Keratinocyte (primary cell): ENCODE data around the gene HBD. TPM values are rescaled to one million over a fixed set of nuclear protein-coding genes. Genes with fewer than 3 reads are reported as not detected.

Experiments used
- DNase-seq: peaks from one replicate; pipeline ENCODE4 v3.0.0-alpha.2; 2011; ENCODE audit warnings: low read depth, missing footprints, low spot score
- FAIRE-seq: peaks from 2 replicates; lab custom pipeline; 2011; peaks lifted over from hg19 to GRCh38; lab: Jason Lieb, UNC
- H2AFZ ChIP-seq: 2 replicates; pipeline ENCODE4 v1.6.0; 2012; ENCODE audit warnings: low read length, control low read depth, inconsistent platforms; ENCODE audit not compliant: control insufficient read depth
- H3K27ac ChIP-seq: 2 replicates; pipeline ENCODE4 v1.5.1; 2011; ENCODE audit warnings: low read length; ENCODE audit not compliant: control insufficient read depth, insufficient read depth
- H3K27me3 ChIP-seq: 3 replicates; pipeline ENCODE4 v1.6.0; 2011; ENCODE audit warnings: low read length; ENCODE audit not compliant: control insufficient read depth, insufficient read depth; ENCODE audit errors: extremely low read depth
- H3K36me3 ChIP-seq, 2 experiments: 2 replicates in 1 of 2; 3 replicates in 1 of 2; pipeline ENCODE4 v1.5.1; 2011; ENCODE audit warnings: low read length in 2 of 2, mild to moderate bottlenecking in 1 of 2; ENCODE audit not compliant: control insufficient read depth in 2 of 2, insufficient read depth in 2 of 2; ENCODE audit errors: extremely low read depth in 1 of 2
- H3K4me1 ChIP-seq: 3 replicates; pipeline ENCODE4 v1.5.1; 2011; ENCODE audit warnings: low read length; ENCODE audit not compliant: control insufficient read depth, insufficient read depth; ENCODE audit errors: extremely low read depth
- H3K4me2 ChIP-seq: 3 replicates; pipeline ENCODE4 v1.6.0; 2011; ENCODE audit warnings: low read depth, low read length; ENCODE audit not compliant: control insufficient read depth, insufficient read depth; ENCODE audit errors: extremely low read depth
- H3K4me3 ChIP-seq, 3 experiments: fragments of 200-600 bp in 1 of 3; sonication (generic) in 1 of 3; 2 replicates in 2 of 3; 3 replicates in 1 of 3; pipeline ENCODE4 v1.5.1; 2011 to 2016; ENCODE audit warnings: low read length in 3 of 3, mild to moderate bottlenecking in 3 of 3, control low read depth in 2 of 3, inconsistent platforms in 1 of 3, low read depth in 1 of 3, mixed read lengths in 1 of 3, mixed run types in 1 of 3, moderate library complexity in 1 of 3; ENCODE audit not compliant: control insufficient read depth in 2 of 3, insufficient read depth in 2 of 3; ENCODE audit errors: extremely low read depth in 1 of 3
- H3K79me2 ChIP-seq: 2 replicates; pipeline ENCODE4 v1.6.0; 2012; ENCODE audit warnings: low read length; ENCODE audit not compliant: control insufficient read depth, insufficient read depth
- H3K9ac ChIP-seq: 3 replicates; pipeline ENCODE4 v1.6.0; 2011; ENCODE audit warnings: low read length; ENCODE audit not compliant: control insufficient read depth, insufficient read depth; ENCODE audit errors: extremely low read depth
- H3K9me1 ChIP-seq: 3 replicates; pipeline ENCODE4 v1.6.0; 2011; ENCODE audit warnings: low read length; ENCODE audit not compliant: control insufficient read depth, insufficient read depth; ENCODE audit errors: extremely low read depth
- H3K9me3 ChIP-seq: 2 replicates; pipeline ENCODE4 v1.5.1; 2012; ENCODE audit warnings: low read depth, low read length; ENCODE audit not compliant: control insufficient read depth
- H4K20me1 ChIP-seq: 3 replicates; pipeline ENCODE4 v1.6.0; 2011; ENCODE audit warnings: low read length; ENCODE audit not compliant: control insufficient read depth, insufficient read depth; ENCODE audit errors: extremely low read depth
- CTCF ChIP-seq, 3 experiments: IDR thresholded peaks in 1 of 3; conservative IDR thresholded peaks in 1 of 3; optimal IDR thresholded peaks in 1 of 3; 2 replicates in 2 of 3; 3 replicates in 1 of 3; pipeline versions ENCODE3 to v1.5.1; 2011; ENCODE audit warnings: low read length in 3 of 3, mild to moderate bottlenecking in 3 of 3, moderate library complexity in 2 of 3, control low read depth in 1 of 3, inconsistent platforms in 1 of 3; ENCODE audit not compliant: insufficient read depth in 2 of 3; ENCODE audit errors: extremely low read depth in 1 of 3
- EZH2 ChIP-seq: IDR thresholded peaks from one replicate; pipeline ENCODE4 v1.6.1; 2012; ENCODE audit warnings: inconsistent platforms, mild to moderate bottlenecking, low read length, moderate library complexity
- dilution Hi-C: fragments of 300-500 bp; cut with MboI; formaldehyde crosslinking; loops from one replicate; pipeline ENCODE4 v1.7.0; 2020; ENCODE audit warnings: low sequenced_read_pairs; ENCODE audit not compliant: extremely low pct_ligation_motif_present
- polyA plus RNA-seq, 5 experiments: library from polyadenylated mRNA; depleted of rRNA in 3 of 5; stranded (reverse) in 3 of 5; stranded (forward) in 1 of 5; unstranded in 1 of 5; fragments of >200 nt; gene quantifications; 1 replicate in 1 of 5; 2 replicates in 3 of 5; 3 replicates in 1 of 5; pipeline versions ENCODE4 v1.2.1 to v1.2.3, GENCODE V29; 2011 to 2012; ENCODE audit warnings: missing spikeins in 2 of 5, low read depth in 1 of 5, low replicate concordance in 1 of 5

The HBD gene
- polyA plus RNA-seq, 1 donor (not counting 4 experiments of a cell fraction or from before 2014, with no cell fraction given) = not detected

GRCh38 chr11:5240056-5240455 lies 5.8 kb upstream of the HBD start:
- dilution Hi-C loops = no loop called here
- Histone ChIP-seq H3K27me3 (no peaks in the 10 kb centered on the region), H2AFZ (no peak overlapping the region), H4K20me1 (no peaks in the 10 kb centered on the region), H3K36me3 (no peaks in the 10 kb centered on the region), H3K9me3 (no peaks in the 10 kb centered on the region), H3K9me1 (no peaks in the 10 kb centered on the region), H3K79me2 (no peaks in the 10 kb centered on the region), H3K4me3 (no peak overlapping the region), H3K9ac (no peak overlapping the region), H3K4me2 (no peak overlapping the region), H3K4me1 (no peaks in the 10 kb centered on the region), H3K27ac (no peak overlapping the region)
- FAIRE-seq (no peak), DNase-seq (no peak)
- TF ChIP-seq CTCF (optimal IDR thresholded peaks at IDR 0.05 in 1 of 3, IDR thresholded peaks at IDR 0.05 in 1 of 3, conservative IDR thresholded peaks at IDR 0.05 in 1 of 3; ENCODE audit: extremely low read depth in 1 of 3, insufficient read depth in 2 of 3, low read length in 3 of 3) = no peak
- no peak for TF ChIP-seq EZH2

- no peak for FAIRE-seq
- no peaks in the 10 kb centered on the region for H3K27me3 ChIP-seq
- dilution Hi-C loops = no loop called here
- H3K4me1 ChIP-seq = no peaks in the 10 kb centered on the region
- no peaks in the 10 kb centered on the region for H3K9me3 ChIP-seq
- no peaks in the 10 kb centered on the region for H4K20me1 ChIP-seq
- no peak overlapping the region for H3K4me2 ChIP-seq
- H3K9ac ChIP-seq = no peak overlapping the region
- no peak overlapping the region for H2AFZ ChIP-seq
- H3K9me1 ChIP-seq = no peaks in the 10 kb centered on the region
- no peak overlapping the region for H3K27ac ChIP-seq
- no peaks in the 10 kb centered on the region for H3K79me2 ChIP-seq
- TF ChIP-seq CTCF (optimal IDR thresholded peaks at IDR 0.05 in 1 of 3, IDR thresholded peaks at IDR 0.05 in 1 of 3, conservative IDR thresholded peaks at IDR 0.05 in 1 of 3; ENCODE audit: extremely low read depth in 1 of 3, insufficient read depth in 2 of 3, low read length in 3 of 3) = no peak
- TF ChIP-seq EZH2 = no peak
- no peak overlapping the region for H3K4me3 ChIP-seq
- DNase-seq = no peak
- no peaks in the 10 kb centered on the region for H3K36me3 ChIP-seq
These were observed 4.8 kb upstream of the HBD start for GRCh38 chr11:5239046-5239445.
